Measurements from ENCODE around the gene SND1.

Gene SND1

DNA sequence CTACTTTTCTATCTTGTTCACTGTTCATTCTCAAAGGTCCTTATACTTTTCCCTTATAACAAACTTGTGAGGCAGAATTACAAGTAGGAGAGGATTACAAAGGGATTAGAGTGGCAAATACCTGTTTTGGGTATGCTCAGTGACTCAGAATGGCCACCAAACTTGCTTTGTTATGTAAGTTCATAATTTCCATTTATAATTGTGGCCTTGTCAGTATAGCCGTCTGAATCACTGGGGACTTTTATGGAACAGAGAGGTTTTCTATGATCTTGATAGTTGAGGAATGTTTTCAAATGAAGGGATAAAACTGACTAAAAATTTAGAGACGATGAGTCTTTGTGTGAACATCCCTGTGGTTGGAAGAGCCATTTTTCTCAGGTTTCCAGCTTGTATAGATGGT is 116.2 kb downstream of the SND1 start:
- H3K4me2 ChIP-seq (ENCODE audit: low read depth, low read length) = no peak overlapping the region
- no peak for DNase-seq
- peaks cover 97% of the 10 kb centered on the region for H3K79me2 ChIP-seq (ENCODE audit: low read length)

DNA sequence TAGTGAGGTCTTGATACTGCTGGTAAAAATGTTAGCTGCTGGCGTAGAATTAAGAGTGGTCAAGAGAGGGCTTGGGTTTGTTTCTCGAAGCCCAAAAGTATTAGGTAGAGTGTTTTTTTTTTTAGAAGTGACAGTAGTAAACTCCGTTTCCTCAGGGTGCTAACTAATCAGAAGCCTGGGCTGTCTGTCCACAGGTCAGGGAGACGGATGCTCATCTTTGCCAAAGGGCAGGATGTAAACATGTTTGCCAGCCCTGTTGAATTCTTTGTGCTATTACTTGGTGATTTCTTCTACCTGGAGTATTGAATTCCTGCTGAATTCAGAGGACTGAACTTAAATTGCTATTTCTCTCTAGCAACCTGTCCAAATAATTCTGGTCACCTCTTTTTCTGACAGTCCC is 117.1 kb downstream of the SND1 start:
- Histone ChIP-seq H3K4me3 (ENCODE audit: low read length) (no peak overlapping the region), H3K27ac (ENCODE audit: low read length) (no peak overlapping the region), H3K9me3 (replicated peaks; ENCODE audit: insufficient read depth, low read length) (no peaks in the 10 kb centered on the region), H3K9me2 (replicated peaks; ENCODE audit: insufficient read depth, low read length) (no peaks in the 10 kb centered on the region), H4K20me1 (ENCODE audit: insufficient read depth, low read length) (peaks cover 40% of the 10 kb centered on the region), H3K9ac (ENCODE audit: low read length) (no peak overlapping the region), H3K36me3 (replicated peaks; ENCODE audit: insufficient read depth, low read length) (no peaks in the 10 kb centered on the region), H3K4me1 (ENCODE audit: low read length) (no peaks in the 10 kb centered on the region), H2AFZ (ENCODE audit: low read length) (no peak overlapping the region), H3F3A (ENCODE audit: insufficient read depth, low read length) (no peaks in the 10 kb centered on the region), H3K27me3 (replicated peaks; ENCODE audit: insufficient read depth, low read length) (no peaks in the 10 kb centered on the region), H3K4me2 (ENCODE audit: low read depth, low read length) (no peak overlapping the region), H3K79me2 (ENCODE audit: low read length) (peaks cover 97% of the 10 kb centered on the region)
- no peak for DNase-seq
- TF ChIP-seq EZH2 (optimal IDR thresholded peaks at IDR 0.05; ENCODE audit: low read depth, low read length) = no peak
- TF ChIP-seq, protein P1, sequence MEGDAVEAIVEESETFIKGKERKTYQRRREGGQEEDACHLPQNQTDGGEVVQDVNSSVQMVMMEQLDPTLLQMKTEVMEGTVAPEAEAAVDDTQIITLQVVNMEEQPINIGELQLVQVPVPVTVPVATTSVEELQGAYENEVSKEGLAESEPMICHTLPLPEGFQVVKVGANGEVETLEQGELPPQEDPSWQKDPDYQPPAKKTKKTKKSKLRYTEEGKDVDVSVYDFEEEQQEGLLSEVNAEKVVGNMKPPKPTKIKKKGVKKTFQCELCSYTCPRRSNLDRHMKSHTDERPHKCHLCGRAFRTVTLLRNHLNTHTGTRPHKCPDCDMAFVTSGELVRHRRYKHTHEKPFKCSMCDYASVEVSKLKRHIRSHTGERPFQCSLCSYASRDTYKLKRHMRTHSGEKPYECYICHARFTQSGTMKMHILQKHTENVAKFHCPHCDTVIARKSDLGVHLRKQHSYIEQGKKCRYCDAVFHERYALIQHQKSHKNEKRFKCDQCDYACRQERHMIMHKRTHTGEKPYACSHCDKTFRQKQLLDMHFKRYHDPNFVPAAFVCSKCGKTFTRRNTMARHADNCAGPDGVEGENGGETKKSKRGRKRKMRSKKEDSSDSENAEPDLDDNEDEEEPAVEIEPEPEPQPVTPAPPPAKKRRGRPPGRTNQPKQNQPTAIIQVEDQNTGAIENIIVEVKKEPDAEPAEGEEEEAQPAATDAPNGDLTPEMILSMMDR (IDR thresholded peaks at IDR 0.05; ENCODE audit: low read length) = no peak
- TF ChIP-seq EZH2phosphoT487 (IDR thresholded peaks at IDR 0.05; ENCODE audit: low read length) = no peak

More for the DNA sequence above, 116.2 kb downstream of the SND1 start:
- Histone ChIP-seq H3K27ac (ENCODE audit: low read length) (no peak overlapping the region), H3K4me1 (ENCODE audit: low read length) (no peaks in the 10 kb centered on the region), H3F3A (ENCODE audit: insufficient read depth, low read length) (no peaks in the 10 kb centered on the region), H3K9me3 (replicated peaks; ENCODE audit: insufficient read depth, low read length) (no peaks in the 10 kb centered on the region), H2AFZ (ENCODE audit: low read length) (no peak overlapping the region), H3K4me3 (ENCODE audit: low read length) (no peak overlapping the region), H3K9me2 (replicated peaks; ENCODE audit: insufficient read depth, low read length) (no peaks in the 10 kb centered on the region), H4K20me1 (ENCODE audit: insufficient read depth, low read length) (peaks cover 40% of the 10 kb centered on the region), H3K9ac (ENCODE audit: low read length) (no peak overlapping the region), H3K36me3 (replicated peaks; ENCODE audit: insufficient read depth, low read length) (no peaks in the 10 kb centered on the region), H3K27me3 (replicated peaks; ENCODE audit: insufficient read depth, low read length) (no peaks in the 10 kb centered on the region)
- TF ChIP-seq EZH2 (optimal IDR thresholded peaks at IDR 0.05; ENCODE audit: low read depth, low read length) (no peak), EZH2phosphoT487 (IDR thresholded peaks at IDR 0.05; ENCODE audit: low read length) (no peak)

DNA sequence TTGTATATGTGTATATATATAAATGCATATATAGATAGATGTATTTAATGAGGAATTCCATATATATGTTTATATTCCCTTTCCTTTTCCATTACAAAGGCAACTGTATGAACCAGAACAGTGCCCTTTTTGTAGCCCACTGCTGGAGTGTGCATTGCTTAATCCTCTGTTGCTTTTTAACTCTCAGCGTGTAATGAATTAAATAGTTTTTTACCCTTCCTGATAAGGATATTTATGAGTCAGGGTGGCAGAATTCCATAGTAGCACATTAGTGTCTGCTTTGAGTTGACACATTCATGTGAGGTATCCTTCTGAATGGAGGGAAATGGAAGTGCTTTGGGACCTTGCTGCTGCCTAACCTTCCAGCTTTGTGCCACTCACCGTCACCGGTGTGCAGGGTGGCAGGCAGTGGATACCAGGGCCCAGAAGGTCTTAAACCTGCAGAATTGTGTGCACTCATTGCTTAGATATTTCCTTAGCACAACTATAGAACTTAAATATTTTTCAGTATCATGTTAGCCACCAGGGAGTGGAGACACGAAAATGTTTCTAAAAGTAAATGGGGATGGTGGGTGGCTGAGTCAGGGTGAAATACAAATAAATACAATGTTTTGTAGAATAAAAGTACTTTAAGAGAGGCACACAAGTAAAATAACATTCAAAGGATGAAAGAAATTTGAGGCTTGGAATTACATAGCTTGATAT is 117.9 kb downstream of the SND1 start:
- peaks cover 97% of the 10 kb centered on the region for H3K79me2 ChIP-seq (ENCODE audit: low read length)
- H3K27me3 ChIP-seq (replicated peaks; ENCODE audit: insufficient read depth, low read length) = no peaks in the 10 kb centered on the region
- no peaks in the 10 kb centered on the region for H3K4me1 ChIP-seq (ENCODE audit: low read length)
- no peak for DNase-seq
- no peak overlapping the region for H3K27ac ChIP-seq (ENCODE audit: low read length)
- no peaks in the 10 kb centered on the region for H3F3A ChIP-seq (ENCODE audit: insufficient read depth, low read length)
- H3K9ac ChIP-seq (ENCODE audit: low read length) = no peak overlapping the region
- TF ChIP-seq, protein P1 (IDR thresholded peaks at IDR 0.05; ENCODE audit: low read length) = no peak
- TF ChIP-seq EZH2 (optimal IDR thresholded peaks at IDR 0.05; ENCODE audit: low read depth, low read length) = no peak
- no peak for TF ChIP-seq EZH2phosphoT487 (IDR thresholded peaks at IDR 0.05; ENCODE audit: low read length)
- no peaks in the 10 kb centered on the region for H3K9me3 ChIP-seq (replicated peaks; ENCODE audit: insufficient read depth, low read length)
- H4K20me1 ChIP-seq (ENCODE audit: insufficient read depth, low read length) = peaks cover 40% of the 10 kb centered on the region
- no peaks in the 10 kb centered on the region for H3K9me2 ChIP-seq (replicated peaks; ENCODE audit: insufficient read depth, low read length)
- H3K36me3 ChIP-seq (replicated peaks; ENCODE audit: insufficient read depth, low read length) = no peaks in the 10 kb centered on the region
- H3K4me2 ChIP-seq (ENCODE audit: low read depth, low read length) = no peak overlapping the region
- H2AFZ ChIP-seq (ENCODE audit: low read length) = no peak overlapping the region
- H3K4me3 ChIP-seq (ENCODE audit: low read length) = no peak overlapping the region

DNA sequence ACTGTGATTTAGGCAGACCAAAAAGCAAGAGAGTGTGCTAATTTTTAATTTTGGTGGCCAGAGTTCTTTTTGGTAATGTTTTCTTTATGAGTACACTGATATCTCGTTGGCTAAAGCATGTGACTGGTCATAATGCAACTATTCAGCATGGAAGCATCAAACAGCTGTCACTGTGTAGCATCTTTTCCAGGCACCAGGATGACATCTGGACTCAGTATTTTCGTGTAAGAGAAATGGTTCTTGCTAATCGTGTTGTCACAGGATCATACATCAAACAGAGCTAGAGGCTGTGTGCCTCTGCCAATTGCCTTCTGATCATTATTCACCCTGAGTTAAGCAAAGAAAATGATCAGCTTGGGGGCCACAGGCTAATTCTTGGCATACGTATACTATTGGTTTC is 118.9 kb downstream of the SND1 start:
- Histone ChIP-seq H3K79me2 (ENCODE audit: low read length) (peaks cover 97% of the 10 kb centered on the region), H2AFZ (ENCODE audit: low read length) (no peak overlapping the region), H3K9me2 (replicated peaks; ENCODE audit: insufficient read depth, low read length) (no peaks in the 10 kb centered on the region), H3K9ac (ENCODE audit: low read length) (no peak overlapping the region), H3K36me3 (replicated peaks; ENCODE audit: insufficient read depth, low read length) (no peaks in the 10 kb centered on the region), H3K4me1 (ENCODE audit: low read length) (no peaks in the 10 kb centered on the region), H3F3A (ENCODE audit: insufficient read depth, low read length) (no peaks in the 10 kb centered on the region), H3K27me3 (replicated peaks; ENCODE audit: insufficient read depth, low read length) (no peaks in the 10 kb centered on the region), H3K27ac (ENCODE audit: low read length) (no peak overlapping the region), H3K9me3 (replicated peaks; ENCODE audit: insufficient read depth, low read length) (no peaks in the 10 kb centered on the region), H3K4me2 (ENCODE audit: low read depth, low read length) (no peak overlapping the region), H3K4me3 (ENCODE audit: low read length) (no peak overlapping the region), H4K20me1 (ENCODE audit: insufficient read depth, low read length) (peaks cover 40% of the 10 kb centered on the region)
- no peak for DNase-seq
- TF ChIP-seq EZH2phosphoT487 (IDR thresholded peaks at IDR 0.05; ENCODE audit: low read length) (no peak), EZH2 (optimal IDR thresholded peaks at IDR 0.05; ENCODE audit: low read depth, low read length) (no peak)
- TF ChIP-seq, protein P1 (IDR thresholded peaks at IDR 0.05; ENCODE audit: low read length) = no peak

Measured in MM.1S (cell line).